ENCODE data around the gene EXOC4.

The EXOC4 gene

GRCh38 chr7:133947458-133948254 is 694.8 kb downstream of the EXOC4 start:
- no peak overlapping the region for H3K27ac ChIP-seq
- ChIA-PET CTCF (interaction anchor here (0.6 to 0.8 kb wide), 2 partner anchors 42 to 376 kb away, joined by 3 to 7 read pairs; no protein-coding TSS in a partner anchor), POLR2A (ENCODE audit: low non-redundant PET) (no interaction called here)
- DNase-seq (ENCODE audit: low spot score): no peak
- TF ChIP-seq CTCF (conservative IDR thresholded peaks at IDR 0.05; ENCODE audit: low read depth): no peak

- POLR2A ChIA-PET (ENCODE audit: low non-redundant PET): no interaction called here
- H3K27ac ChIP-seq: no peak overlapping the region
- no peak for TF ChIP-seq CTCF (conservative IDR thresholded peaks at IDR 0.05; ENCODE audit: low read depth)
- DNase-seq (ENCODE audit: low spot score): no peak
- CTCF ChIA-PET: no interaction called here
Measured at GRCh38 chr7:133948588-133948987, 695.7 kb downstream of the EXOC4 start.

DNA sequence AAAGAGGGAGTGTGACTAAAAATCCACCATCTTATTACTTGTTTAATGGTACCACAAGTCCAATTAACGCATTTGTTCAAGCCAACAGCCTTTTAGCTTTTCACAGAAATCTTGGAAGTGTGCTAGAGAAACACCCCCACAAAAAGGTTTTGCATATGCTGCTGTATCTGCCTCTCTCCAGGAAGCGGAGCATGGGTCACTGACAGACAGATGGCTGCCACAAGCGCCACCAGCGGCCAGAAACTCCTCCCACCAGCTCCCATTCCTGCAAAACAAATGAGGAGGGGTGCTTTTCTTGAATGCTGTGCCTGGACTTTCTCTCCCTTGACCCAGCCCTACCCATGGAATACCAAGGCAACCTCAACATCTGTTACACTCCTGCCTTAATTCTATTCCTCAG is 698.0 kb downstream of the EXOC4 start:
- no peak overlapping the region for H3K27ac ChIP-seq
- ChIA-PET POLR2A (ENCODE audit: low non-redundant PET) (no interaction called here), CTCF (interaction anchor here (0.7 kb wide), 1 partner anchor 30 kb away, joined by 3 read pairs; no protein-coding TSS in a partner anchor)
- TF ChIP-seq CTCF (conservative IDR thresholded peaks at IDR 0.05; ENCODE audit: low read depth): no peak
- DNase-seq (ENCODE audit: low spot score): no peak

DNA sequence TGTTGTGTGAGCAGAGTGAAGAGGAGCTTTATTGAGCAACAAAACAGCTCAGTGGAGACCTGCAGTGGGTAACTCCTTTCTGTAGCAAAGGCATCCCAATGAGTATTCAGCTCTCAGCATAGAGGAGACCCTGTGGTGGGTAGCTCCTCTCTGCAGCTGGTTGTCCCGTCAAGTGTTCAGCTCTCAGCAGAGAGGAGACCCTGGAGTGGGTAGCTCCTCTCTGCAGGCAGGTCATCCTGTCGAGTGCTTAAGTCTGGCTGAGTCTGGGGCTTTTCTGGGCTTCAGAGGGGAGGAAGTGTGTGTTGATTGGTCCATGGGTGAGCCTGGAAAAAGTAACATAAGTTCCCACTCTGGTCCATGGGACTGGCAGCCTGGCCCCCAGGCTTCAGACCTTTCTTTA is 702.3 kb downstream of the EXOC4 start:
- TF ChIP-seq CTCF (conservative IDR thresholded peaks at IDR 0.05; ENCODE audit: low read depth): no peak
- H3K27ac ChIP-seq: no peak overlapping the region
- ChIA-PET POLR2A (ENCODE audit: low non-redundant PET) (no interaction called here), CTCF (interaction anchor here (0.7 kb wide), 1 partner anchor 70 kb away, joined by 3 read pairs; no protein-coding TSS in a partner anchor)
- no peak for DNase-seq (ENCODE audit: low spot score)

GRCh38 chr7:133957845-133958244 is 705.0 kb downstream of the EXOC4 start:
- H3K27ac ChIP-seq: no peak overlapping the region
- CTCF ChIA-PET: no interaction called here
- no peak for DNase-seq (ENCODE audit: low spot score)
- POLR2A ChIA-PET (ENCODE audit: low non-redundant PET): no interaction called here
- TF ChIP-seq CTCF (conservative IDR thresholded peaks at IDR 0.05; ENCODE audit: low read depth): no peak

GRCh38 chr7:133958822-133959221 is 705.9 kb downstream of the EXOC4 start:
- H3K27ac ChIP-seq: no peak overlapping the region
- no peak for TF ChIP-seq CTCF (conservative IDR thresholded peaks at IDR 0.05; ENCODE audit: low read depth)
- CTCF ChIA-PET: no interaction called here
- POLR2A ChIA-PET (ENCODE audit: low non-redundant PET): no interaction called here
- DNase-seq (ENCODE audit: low spot score): no peak

All from RWPE1 (cell line).